Measurements from ENCODE around the gene ZFHX3. TPM values are rescaled to one million over a fixed set of nuclear protein-coding genes. Genes with fewer than 3 reads are reported as not detected.

Gene ZFHX3
- total and polyA plus RNA-seq, 2 experiments from 2014 or later = 2.8 to 3.9 TPM

DNA sequence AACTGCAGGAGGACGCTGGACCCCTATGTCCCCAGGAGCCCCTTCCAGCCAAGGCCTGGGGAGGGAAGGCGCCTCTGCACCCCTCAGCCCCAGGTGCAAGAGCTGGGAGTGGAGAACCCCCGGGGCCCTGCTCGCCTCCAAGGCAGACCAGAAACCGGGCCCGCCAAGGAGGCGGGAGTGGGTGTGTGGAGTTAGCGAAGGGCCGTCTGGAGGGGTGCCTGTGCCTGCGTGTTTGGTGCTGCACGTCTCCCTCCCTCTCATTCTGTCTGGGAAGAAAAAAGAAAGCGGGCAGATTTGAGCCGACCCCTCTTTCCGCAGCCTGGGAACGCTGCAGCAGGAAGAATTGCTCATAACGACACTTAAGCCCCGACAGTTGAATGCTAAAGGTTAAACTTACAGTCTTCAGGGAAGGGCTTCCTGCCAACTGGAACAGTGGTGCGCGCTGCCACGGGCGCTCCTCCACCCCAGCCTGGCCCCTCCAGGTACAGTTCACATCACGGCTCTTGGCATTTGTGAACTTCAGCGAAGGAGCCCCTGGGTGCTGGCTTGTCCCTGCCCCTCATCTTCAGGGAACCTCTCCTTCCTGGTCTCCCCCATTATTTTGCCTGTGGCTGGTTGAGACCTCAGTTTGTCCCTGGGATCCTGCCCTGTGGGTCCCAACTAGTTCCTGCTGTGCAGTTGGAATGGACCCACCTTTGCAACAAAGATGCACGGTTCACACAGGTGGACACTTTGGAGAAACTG lies 19.2 kb upstream of the ZFHX3 start:
- DNase-seq = peak; percentile 61
- H3K79me2 ChIP-seq (ENCODE audit: insufficient read depth) = no peaks in the 10 kb centered on the region
- H3K4me2 ChIP-seq (ENCODE audit: unreplicated experiment) = no peak overlapping the region
- peak overlapping the region; percentile 10; the same call in 1 of the 2 replicates for H3K9ac ChIP-seq
- no peaks in the 10 kb centered on the region for H4K20me1 ChIP-seq (ENCODE audit: insufficient read depth)
- WGBS, 2 experiments (ENCODE audit: low coverage in 1 of 2, low lambda C conversion rate in 2 of 2, missing lambda C conversion rate in 2 of 2) = 26 to 33% methylated on average over 23 to 24 of the region's 24 CpGs
- in situ Hi-C loops (cut with MboI) = loop anchor here (10.0 kb wide), 1 partner anchor 108 kb away; no protein-coding TSS in a partner anchor
- H3K36me3 ChIP-seq (ENCODE audit: low read depth) = no peaks in the 10 kb centered on the region
- peak overlapping the region; percentile 99; the same call in 1 of the 2 replicates for H3K27ac ChIP-seq
- no peaks in the 10 kb centered on the region for H3K9me2 ChIP-seq (ENCODE audit: insufficient read depth)
- peaks cover 37% of the 10 kb centered on the region for H3F3A ChIP-seq (ENCODE audit: insufficient read depth)
- TF ChIP-seq EZH2 (IDR thresholded peaks at IDR 0.05; ENCODE audit: insufficient read depth, poor library complexity, severe bottlenecking) (no peak), EZH2phosphoT487 (IDR thresholded peaks at IDR 0.05; ENCODE audit: insufficient read depth, low read depth) (no peak)
- H3K27me3 ChIP-seq (replicated peaks; ENCODE audit: insufficient read depth) = no peaks in the 10 kb centered on the region
- no peaks in the 10 kb centered on the region for H3K9me3 ChIP-seq (ENCODE audit: low read depth)
- peak overlapping the region; percentile 66 for H2AFZ ChIP-seq
- peak overlapping the region; percentile 15; the same call in 1 of the 2 replicates for H3K4me3 ChIP-seq
- peaks cover 39% of the 10 kb centered on the region for H3K4me1 ChIP-seq (ENCODE audit: insufficient read depth)

- no peak for DNase-seq
- in situ Hi-C loops (cut with MboI) = loop anchor here (10.0 kb wide), 1 partner anchor 108 kb away; no protein-coding TSS in a partner anchor
- no peaks in the 10 kb centered on the region for H3K9me2 ChIP-seq (ENCODE audit: insufficient read depth)
- no peaks in the 10 kb centered on the region for H3K36me3 ChIP-seq (ENCODE audit: low read depth)
- TF ChIP-seq EZH2 (IDR thresholded peaks at IDR 0.05; ENCODE audit: insufficient read depth, poor library complexity, severe bottlenecking) (no peak), EZH2phosphoT487 (IDR thresholded peaks at IDR 0.05; ENCODE audit: insufficient read depth, low read depth) (no peak)
- peak overlapping the region; percentile 66 for H2AFZ ChIP-seq
- H3K4me2 ChIP-seq (ENCODE audit: unreplicated experiment) = no peak overlapping the region
- peak overlapping the region; percentile 15; the same call in 1 of the 2 replicates for H3K4me3 ChIP-seq
- no peak overlapping the region for H3K27ac ChIP-seq
- H3K79me2 ChIP-seq (ENCODE audit: insufficient read depth) = no peaks in the 10 kb centered on the region
- H3K9me3 ChIP-seq (ENCODE audit: low read depth) = no peaks in the 10 kb centered on the region
- peak overlapping the region; percentile 10; the same call in 1 of the 2 replicates for H3K9ac ChIP-seq
- 28 to 33% methylated on average over 41 to 44 of the region's 49 CpGs for WGBS, 2 experiments (ENCODE audit: low coverage in 1 of 2, low lambda C conversion rate in 2 of 2, missing lambda C conversion rate in 2 of 2)
- peaks cover 37% of the 10 kb centered on the region for H3F3A ChIP-seq (ENCODE audit: insufficient read depth)
- H3K4me1 ChIP-seq (ENCODE audit: insufficient read depth) = peaks cover 39% of the 10 kb centered on the region
- no peaks in the 10 kb centered on the region for H4K20me1 ChIP-seq (ENCODE audit: insufficient read depth)
- H3K27me3 ChIP-seq (replicated peaks; ENCODE audit: insufficient read depth) = no peaks in the 10 kb centered on the region
Observed at GRCh38 chr16:73066331-73066926, 18.5 kb upstream of the ZFHX3 start.

DNA sequence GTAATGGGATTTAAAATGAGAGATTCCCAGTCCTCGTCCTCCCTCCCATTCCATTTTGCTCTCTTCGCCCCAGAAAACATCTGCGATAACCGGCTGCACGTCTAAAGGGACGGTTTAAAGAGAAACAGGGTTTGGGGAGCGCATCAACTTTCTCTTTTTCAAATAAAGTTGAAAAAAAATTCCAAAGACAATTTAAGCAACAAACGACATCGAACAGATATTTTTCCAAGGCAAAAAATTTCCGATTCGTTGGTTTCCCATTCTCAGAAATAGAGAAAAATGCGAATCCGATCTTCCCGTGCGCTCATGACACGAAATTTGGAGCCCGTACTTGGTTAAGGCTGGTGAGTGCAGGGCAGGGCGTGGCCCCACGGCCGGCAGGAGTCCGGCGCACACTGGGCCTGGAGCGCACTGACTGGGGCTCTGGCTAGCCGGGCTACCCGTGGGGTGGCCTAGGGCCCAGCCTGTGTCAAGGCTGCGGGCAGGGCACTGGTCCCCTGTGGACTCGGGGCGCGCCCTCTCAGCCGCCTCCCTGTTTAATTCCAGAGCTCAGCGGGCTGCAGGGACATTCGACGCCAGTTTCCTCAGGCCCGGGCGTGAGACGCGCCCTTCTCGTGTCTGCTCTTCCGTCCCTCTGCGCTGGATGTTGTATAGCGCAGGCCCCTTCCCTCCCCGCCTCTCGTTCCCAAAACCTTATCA lies 17.9 kb upstream of the ZFHX3 start:
- Histone ChIP-seq H3K4me1 (ENCODE audit: insufficient read depth) (peaks cover 39% of the 10 kb centered on the region), H2AFZ (peak overlapping the region; percentile 66), H3K27me3 (replicated peaks; ENCODE audit: insufficient read depth) (no peaks in the 10 kb centered on the region), H3K4me3 (no peak overlapping the region), H3K79me2 (ENCODE audit: insufficient read depth) (0 out of 2 replicates have a peak, but pooled peaks cover 2% of the 10 kb centered on the region), H4K20me1 (ENCODE audit: insufficient read depth) (no peaks in the 10 kb centered on the region), H3K36me3 (ENCODE audit: low read depth) (no peaks in the 10 kb centered on the region), H3K9me2 (ENCODE audit: insufficient read depth) (no peaks in the 10 kb centered on the region), H3K27ac (no peak overlapping the region), H3K9me3 (ENCODE audit: low read depth) (no peaks in the 10 kb centered on the region), H3K9ac (no peak overlapping the region), H3F3A (ENCODE audit: insufficient read depth) (peaks cover 37% of the 10 kb centered on the region), H3K4me2 (ENCODE audit: unreplicated experiment) (peak overlapping the region; percentile 95)
- in situ Hi-C loops (cut with MboI) = loop anchor here (10.0 kb wide), 1 partner anchor 109 kb away; no protein-coding TSS in a partner anchor
- peak; percentile 56 for DNase-seq
- WGBS, 2 experiments (ENCODE audit: low coverage in 1 of 2, low lambda C conversion rate in 2 of 2, missing lambda C conversion rate in 2 of 2) = 34 to 35% methylated on average over 40 to 41 of the region's 43 CpGs
- TF ChIP-seq EZH2phosphoT487 (IDR thresholded peaks at IDR 0.05; ENCODE audit: insufficient read depth, low read depth) (no peak), EZH2 (IDR thresholded peaks at IDR 0.05; ENCODE audit: insufficient read depth, poor library complexity, severe bottlenecking) (no peak)

GRCh38 chr16:73064994-73065545 lies 17.1 kb upstream of the ZFHX3 start:
- Histone ChIP-seq H3K9me2 (ENCODE audit: insufficient read depth) (no peaks in the 10 kb centered on the region), H3K79me2 (ENCODE audit: insufficient read depth) (peaks cover 9% of the 10 kb centered on the region; the same call in 1 of the 2 replicates), H3K27me3 (replicated peaks; ENCODE audit: insufficient read depth) (no peaks in the 10 kb centered on the region), H3K36me3 (ENCODE audit: low read depth) (no peaks in the 10 kb centered on the region), H3F3A (ENCODE audit: insufficient read depth) (peaks cover 35% of the 10 kb centered on the region), H3K9me3 (ENCODE audit: low read depth) (no peaks in the 10 kb centered on the region), H3K9ac (peak overlapping the region; percentile 82), H4K20me1 (ENCODE audit: insufficient read depth) (no peaks in the 10 kb centered on the region), H3K27ac (peak overlapping the region; percentile 85), H3K4me3 (peak overlapping the region; percentile 72), H2AFZ (peak overlapping the region; percentile 84), H3K4me1 (ENCODE audit: insufficient read depth) (peaks cover 40% of the 10 kb centered on the region), H3K4me2 (ENCODE audit: unreplicated experiment) (peak overlapping the region; percentile 95)
- DNase-seq = no peak
- 23 to 27% methylated on average over 24 of the region's 24 CpGs for WGBS, 2 experiments (ENCODE audit: low coverage in 1 of 2, low lambda C conversion rate in 2 of 2, missing lambda C conversion rate in 2 of 2)
- in situ Hi-C loops (cut with MboI) = loop anchor here (10.0 kb wide), 1 partner anchor 110 kb away; no protein-coding TSS in a partner anchor
- TF ChIP-seq EZH2 (IDR thresholded peaks at IDR 0.05; ENCODE audit: insufficient read depth, poor library complexity, severe bottlenecking) (no peak), EZH2phosphoT487 (IDR thresholded peaks at IDR 0.05; ENCODE audit: insufficient read depth, low read depth) (no peak)

All from GM23248 (cell line).